Measurements from ENCODE around the gene NSD2.

DNA sequence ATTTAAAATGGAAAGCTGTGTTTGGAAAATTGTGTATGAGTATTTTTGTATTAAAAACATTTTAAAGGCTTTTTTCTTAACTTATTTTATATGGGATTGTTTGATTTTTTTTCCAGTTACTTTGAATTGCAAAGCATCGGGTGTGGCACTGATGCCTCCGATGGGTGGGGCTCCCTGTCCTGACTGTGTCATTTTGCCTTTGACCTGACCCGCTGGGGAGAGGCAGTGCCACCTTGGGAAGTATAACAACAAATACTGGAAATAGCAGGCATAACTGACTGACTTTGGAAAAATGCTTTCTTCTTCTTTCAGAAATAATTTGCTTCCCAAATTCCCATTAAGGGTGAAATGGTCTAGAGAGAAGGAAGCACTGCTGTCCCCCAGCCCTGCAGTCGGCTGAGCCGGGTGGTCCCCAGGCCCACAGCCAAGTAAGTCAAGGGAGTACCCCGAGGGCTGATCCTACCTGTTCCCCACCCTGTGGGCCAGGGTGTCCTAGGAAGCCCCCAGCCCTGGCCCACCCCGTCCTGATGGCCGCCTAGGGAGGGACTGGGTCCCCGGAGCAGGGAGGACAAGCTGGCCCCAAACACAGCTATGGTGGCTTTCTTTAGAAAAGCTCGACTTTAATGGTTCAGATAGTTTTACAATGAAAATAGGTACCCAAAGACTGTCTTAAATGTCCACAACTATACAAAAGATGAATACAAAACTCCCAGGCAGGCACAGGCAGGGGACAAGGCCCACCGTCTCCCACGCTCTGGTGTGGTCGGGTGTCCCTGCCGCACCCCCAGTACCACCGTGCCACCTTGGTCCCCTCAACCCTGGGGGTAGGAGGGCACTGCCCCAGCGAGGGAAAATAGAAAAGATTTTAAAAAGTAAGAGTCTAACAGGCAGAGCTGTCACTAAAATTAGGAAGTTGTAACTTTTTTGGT lies 111.2 kb downstream of the NSD2 start:
- TF ChIP-seq EZH2 (IDR thresholded peaks at IDR 0.05; ENCODE audit: low read length, missing control alignments): no peak
- TF ChIP-seq, protein P1, sequence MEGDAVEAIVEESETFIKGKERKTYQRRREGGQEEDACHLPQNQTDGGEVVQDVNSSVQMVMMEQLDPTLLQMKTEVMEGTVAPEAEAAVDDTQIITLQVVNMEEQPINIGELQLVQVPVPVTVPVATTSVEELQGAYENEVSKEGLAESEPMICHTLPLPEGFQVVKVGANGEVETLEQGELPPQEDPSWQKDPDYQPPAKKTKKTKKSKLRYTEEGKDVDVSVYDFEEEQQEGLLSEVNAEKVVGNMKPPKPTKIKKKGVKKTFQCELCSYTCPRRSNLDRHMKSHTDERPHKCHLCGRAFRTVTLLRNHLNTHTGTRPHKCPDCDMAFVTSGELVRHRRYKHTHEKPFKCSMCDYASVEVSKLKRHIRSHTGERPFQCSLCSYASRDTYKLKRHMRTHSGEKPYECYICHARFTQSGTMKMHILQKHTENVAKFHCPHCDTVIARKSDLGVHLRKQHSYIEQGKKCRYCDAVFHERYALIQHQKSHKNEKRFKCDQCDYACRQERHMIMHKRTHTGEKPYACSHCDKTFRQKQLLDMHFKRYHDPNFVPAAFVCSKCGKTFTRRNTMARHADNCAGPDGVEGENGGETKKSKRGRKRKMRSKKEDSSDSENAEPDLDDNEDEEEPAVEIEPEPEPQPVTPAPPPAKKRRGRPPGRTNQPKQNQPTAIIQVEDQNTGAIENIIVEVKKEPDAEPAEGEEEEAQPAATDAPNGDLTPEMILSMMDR (conservative IDR thresholded peaks at IDR 0.05 in 1 of 2, IDR thresholded peaks at IDR 0.05 in 1 of 2; ENCODE audit: low read depth in 1 of 2, low read length in 2 of 2): no peak

All from fibroblast of lung (primary cell).